ENCODE measurements around the gene CADM4.
"Not testable (repeated sequence)": the region's sequence is repeated elsewhere in the genome, so short reads cannot be mapped to it uniquely, and the experiment has no call there.

The CADM4 gene

DNA sequence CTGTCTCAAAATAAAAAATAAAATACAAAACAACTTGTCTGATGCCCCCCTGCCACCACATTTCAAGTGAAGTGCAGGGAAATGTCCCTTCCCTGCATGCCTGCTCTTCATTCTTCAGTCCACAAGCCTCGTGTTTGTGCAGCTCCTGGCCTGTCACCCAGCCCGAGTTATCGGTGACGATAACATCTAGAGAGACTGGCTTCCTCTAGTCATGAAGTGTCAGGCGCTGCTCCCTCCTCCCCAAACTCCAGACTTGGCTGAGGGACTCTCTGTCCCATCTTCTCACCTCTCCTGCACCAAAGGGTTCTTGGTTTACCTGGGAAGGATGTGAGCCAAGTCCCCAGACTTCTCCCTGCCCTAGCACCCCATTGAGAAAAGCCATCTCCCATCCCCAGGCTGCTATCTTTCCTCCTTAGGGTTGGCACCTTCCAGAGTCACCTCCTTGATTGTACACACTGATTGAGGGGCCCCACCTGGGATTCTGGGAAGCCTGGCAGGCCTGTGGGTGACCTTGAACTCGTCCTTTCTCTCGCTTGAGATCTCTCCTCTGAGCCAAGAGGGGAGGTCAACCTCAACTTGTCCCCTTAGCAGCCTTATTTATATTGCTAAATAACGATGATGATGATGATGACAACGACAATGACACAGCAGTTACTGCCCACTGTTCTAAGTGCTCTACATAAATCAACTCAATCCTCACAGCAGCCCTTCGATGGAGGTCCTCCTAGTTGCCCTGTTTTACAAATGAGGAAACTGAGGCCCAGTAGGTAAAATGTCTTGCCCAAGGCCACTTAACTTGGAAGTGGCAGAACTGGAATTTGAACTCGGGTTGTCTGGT, 43.4 kb upstream of the CADM4 start:
- TF ChIP-seq CTCF (IDR thresholded peaks at IDR 0.05; ENCODE audit: low read depth, low read length): no peak
- H3K4me3 ChIP-seq (ENCODE audit: low read depth, low read length): no peak overlapping the region
- in situ Hi-C loops (cut with HindIII; ENCODE audit: low sequenced_read_pairs): no loop called here
- no peak for DNase-seq (ENCODE audit: low read depth, low spot score)

DNA sequence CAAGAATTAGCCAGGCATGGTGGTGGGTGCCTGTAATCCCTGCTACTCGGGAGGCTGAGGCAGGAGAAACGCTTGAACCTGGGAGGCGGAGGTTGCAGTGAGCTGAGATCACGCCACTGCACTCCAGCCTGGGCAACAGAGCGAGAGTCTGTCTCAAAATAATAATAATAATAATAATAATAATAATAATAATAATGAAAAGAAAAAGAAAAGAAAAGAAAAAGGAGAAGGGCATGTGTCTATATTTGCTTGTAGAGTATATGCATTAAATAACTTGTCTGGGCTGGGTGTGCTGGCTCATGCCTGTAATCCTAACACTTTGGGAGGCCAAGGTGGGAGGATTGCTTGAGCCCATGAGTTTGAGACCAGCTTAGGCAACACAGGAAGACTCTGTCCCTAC, 42.6 kb upstream of the CADM4 start:
- H3K4me3 ChIP-seq (ENCODE audit: low read depth, low read length); DNase-seq (ENCODE audit: low read depth, low spot score); in situ Hi-C loops (cut with HindIII; ENCODE audit: low sequenced_read_pairs): not testable (repeated sequence)

- DNase-seq (ENCODE audit: low read depth, low spot score): no peak
- TF ChIP-seq CTCF (IDR thresholded peaks at IDR 0.05; ENCODE audit: low read depth, low read length): no peak
- H3K4me3 ChIP-seq (ENCODE audit: low read depth, low read length): no peak overlapping the region
- in situ Hi-C loops (cut with HindIII; ENCODE audit: low sequenced_read_pairs): no loop called here
These were observed 42.2 kb upstream of the CADM4 start for GRCh38 chr19:43681821-43682220.

GRCh38 chr19:43678512-43679261, 39.0 kb upstream of the CADM4 start:
- in situ Hi-C loops (cut with HindIII; ENCODE audit: low sequenced_read_pairs): no loop called here
- TF ChIP-seq CTCF (IDR thresholded peaks at IDR 0.05; ENCODE audit: low read depth, low read length): no peak
- no peak overlapping the region for H3K4me3 ChIP-seq (ENCODE audit: low read depth, low read length)
- DNase-seq (ENCODE audit: low read depth, low spot score): no peak

GRCh38 chr19:43675906-43676305, 36.3 kb upstream of the CADM4 start:
- DNase-seq (ENCODE audit: low read depth, low spot score): no peak
- no peak for TF ChIP-seq CTCF (IDR thresholded peaks at IDR 0.05; ENCODE audit: low read depth, low read length)
- in situ Hi-C loops (cut with HindIII; ENCODE audit: low sequenced_read_pairs): no loop called here
- H3K4me3 ChIP-seq (ENCODE audit: low read depth, low read length): no peak overlapping the region

DNA sequence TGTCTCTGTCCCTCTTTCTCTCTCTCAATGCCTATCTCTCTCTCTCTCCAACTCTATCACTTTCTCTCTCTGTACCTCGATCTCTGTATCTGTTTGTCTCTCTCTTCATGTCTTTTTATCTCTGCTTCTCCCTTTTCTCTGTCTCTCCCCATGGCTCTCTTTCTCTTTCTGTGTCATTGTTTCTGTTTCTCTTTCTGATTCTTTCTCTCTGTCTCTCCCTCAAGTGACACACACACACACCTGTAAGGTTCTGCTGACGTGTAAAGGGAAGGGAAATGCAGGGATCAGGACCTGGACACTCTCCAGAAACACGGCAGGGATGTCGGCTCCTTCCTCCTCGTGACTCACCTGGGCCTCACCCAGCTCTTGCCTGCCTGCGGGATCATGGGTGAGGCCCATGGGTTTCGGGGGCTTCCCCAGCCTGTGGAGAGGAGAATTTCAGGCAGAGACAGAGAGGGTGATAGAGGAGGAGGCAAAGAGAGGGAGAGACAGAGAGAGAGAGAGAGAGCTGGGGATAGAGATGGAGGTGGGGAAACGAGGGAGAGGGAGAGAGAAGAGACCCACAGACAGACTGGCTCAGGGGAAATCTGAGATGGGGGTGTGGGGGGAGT, 35.7 kb upstream of the CADM4 start:
- no peak for TF ChIP-seq CTCF (IDR thresholded peaks at IDR 0.05; ENCODE audit: low read depth, low read length)
- DNase-seq (ENCODE audit: low read depth, low spot score): peak; percentile 49
- in situ Hi-C loops (cut with HindIII; ENCODE audit: low sequenced_read_pairs): no loop called here
- no peak overlapping the region for H3K4me3 ChIP-seq (ENCODE audit: low read depth, low read length)

- in situ Hi-C loops (cut with HindIII; ENCODE audit: low sequenced_read_pairs): no loop called here
- TF ChIP-seq CTCF (IDR thresholded peaks at IDR 0.05; ENCODE audit: low read depth, low read length): no peak
- no peak for DNase-seq (ENCODE audit: low read depth, low spot score)
- H3K4me3 ChIP-seq (ENCODE audit: low read depth, low read length): no peak overlapping the region
These were observed 34.9 kb upstream of the CADM4 start for GRCh38 chr19:43674596-43674995.

All from astrocyte of the spinal cord (primary cell).